ENCODE results near the gene ZNF689. TPM values are rescaled to one million over a fixed set of nuclear protein-coding genes. Genes with fewer than 3 reads are reported as not detected.

The ZNF689 gene
- total and polyA plus RNA-seq, 2 of the 13 experiments (the other 11 are each of a cell fraction or from before 2014, with no cell fraction given), result 9.7 to 19.5 TPM

DNA sequence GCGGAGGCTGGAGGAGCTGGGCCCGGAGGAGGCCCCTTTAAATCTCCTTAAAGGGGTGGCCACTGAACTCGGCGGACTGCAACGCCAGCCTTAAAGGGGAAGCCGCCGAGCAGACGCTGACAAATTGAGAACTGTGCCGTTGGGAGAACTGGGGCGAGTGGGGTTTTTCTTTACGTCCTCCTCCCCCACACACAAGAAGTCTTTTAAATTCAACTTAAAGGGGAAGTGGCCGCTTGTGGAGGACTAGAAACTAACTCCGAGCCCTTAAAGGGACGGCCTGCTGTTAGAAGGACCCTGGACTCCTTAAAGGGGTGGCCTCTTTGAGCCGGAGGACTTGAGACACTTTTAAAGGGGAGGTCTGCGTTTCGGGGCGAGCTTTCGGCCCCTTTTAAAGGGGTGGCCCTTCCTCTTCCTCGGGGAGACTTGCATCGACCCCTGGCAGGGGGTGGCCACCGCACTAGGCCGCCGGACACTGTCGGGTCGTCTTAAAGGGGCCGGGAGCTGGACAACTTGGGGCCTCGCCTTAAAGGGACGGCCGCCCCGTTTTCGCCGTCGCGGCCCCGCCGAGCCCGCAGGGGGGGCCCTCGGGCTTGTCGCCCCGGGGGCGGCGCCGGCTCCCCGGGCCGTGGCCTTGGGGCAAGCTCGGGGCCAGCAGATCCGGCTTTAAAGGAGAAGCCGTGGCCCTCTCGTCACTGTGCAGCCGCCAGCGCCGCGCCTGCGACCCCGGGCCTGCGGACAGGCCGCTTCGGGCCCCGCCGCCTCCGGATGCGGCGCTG is 48.7 kb upstream of the ZNF689 start (continued):
- TF ChIP-seq, protein P1, sequence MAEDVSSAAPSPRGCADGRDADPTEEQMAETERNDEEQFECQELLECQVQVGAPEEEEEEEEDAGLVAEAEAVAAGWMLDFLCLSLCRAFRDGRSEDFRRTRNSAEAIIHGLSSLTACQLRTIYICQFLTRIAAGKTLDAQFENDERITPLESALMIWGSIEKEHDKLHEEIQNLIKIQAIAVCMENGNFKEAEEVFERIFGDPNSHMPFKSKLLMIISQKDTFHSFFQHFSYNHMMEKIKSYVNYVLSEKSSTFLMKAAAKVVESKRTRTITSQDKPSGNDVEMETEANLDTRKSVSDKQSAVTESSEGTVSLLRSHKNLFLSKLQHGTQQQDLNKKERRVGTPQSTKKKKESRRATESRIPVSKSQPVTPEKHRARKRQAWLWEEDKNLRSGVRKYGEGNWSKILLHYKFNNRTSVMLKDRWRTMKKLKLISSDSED (CRISPR knock-in tag; IDR thresholded peaks at IDR 0.05), result no peak
- TF ChIP-seq ZNF143 (CRISPR knock-in tag; IDR thresholded peaks at IDR 0.05) (no peak; the same call in 1 of the 2 replicates), HNRNPL (IDR thresholded peaks at IDR 0.05; ENCODE audit: low read depth, low read length) (no peak; the same call in 1 of the 2 replicates), ZNF558 (CRISPR knock-in tag; IDR thresholded peaks at IDR 0.05; ENCODE audit: borderline replicate concordance) (no peak), SMC3 (IDR thresholded peaks at IDR 0.05; ENCODE audit: low read length) (no peak), ZNF550 (CRISPR knock-in tag; IDR thresholded peaks at IDR 0.05; ENCODE audit: borderline replicate concordance) (no peak), ARNT2 (CRISPR knock-in tag; IDR thresholded peaks at IDR 0.05; ENCODE audit: low read depth) (peak; percentile 37; the same call in 1 of the 2 replicates), SOX6 (IDR thresholded peaks at IDR 0.05) (no peak), SOX6 (CRISPR knock-in tag; IDR thresholded peaks at IDR 0.05) (no peak; the same call in none of the 2 replicates), REXO4 (CRISPR knock-in tag; IDR thresholded peaks at IDR 0.05; ENCODE audit: borderline replicate concordance) (no peak), ZNF431 (CRISPR knock-in tag; IDR thresholded peaks at IDR 0.05; ENCODE audit: borderline replicate concordance, low read depth) (no peak), MTA1 (CRISPR knock-in tag; IDR thresholded peaks at IDR 0.05; ENCODE audit: borderline replicate concordance) (no peak), SIN3B (IDR thresholded peaks at IDR 0.05; ENCODE audit: low read length) (no peak), GTF3A (CRISPR knock-in tag; conservative IDR thresholded peaks at IDR 0.05) (no peak)
- TF ChIP-seq, protein P2, sequence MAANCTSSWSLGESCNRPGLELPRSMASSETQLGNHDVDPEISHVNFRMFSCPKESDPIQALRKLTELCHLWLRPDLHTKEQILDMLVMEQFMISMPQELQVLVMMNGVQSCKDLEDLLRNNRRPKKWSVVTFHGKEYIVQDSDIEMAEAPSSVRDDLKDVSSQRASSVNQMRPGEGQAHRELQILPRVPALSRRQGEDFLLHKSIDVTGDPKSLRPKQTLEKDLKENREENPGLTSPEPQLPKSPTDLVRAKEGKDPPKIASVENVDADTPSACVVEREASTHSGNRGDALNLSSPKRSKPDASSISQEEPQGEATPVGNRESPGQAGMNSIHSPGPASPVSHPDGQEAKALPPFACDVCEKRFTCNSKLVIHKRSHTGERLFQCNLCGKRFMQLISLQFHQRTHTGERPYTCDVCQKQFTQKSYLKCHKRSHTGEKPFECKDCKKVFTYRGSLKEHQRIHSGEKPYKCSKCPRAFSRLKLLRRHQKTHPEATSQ (CRISPR knock-in tag; IDR thresholded peaks at IDR 0.05; ENCODE audit: borderline replicate concordance), result no peak
- TF ChIP-seq, protein P3, sequence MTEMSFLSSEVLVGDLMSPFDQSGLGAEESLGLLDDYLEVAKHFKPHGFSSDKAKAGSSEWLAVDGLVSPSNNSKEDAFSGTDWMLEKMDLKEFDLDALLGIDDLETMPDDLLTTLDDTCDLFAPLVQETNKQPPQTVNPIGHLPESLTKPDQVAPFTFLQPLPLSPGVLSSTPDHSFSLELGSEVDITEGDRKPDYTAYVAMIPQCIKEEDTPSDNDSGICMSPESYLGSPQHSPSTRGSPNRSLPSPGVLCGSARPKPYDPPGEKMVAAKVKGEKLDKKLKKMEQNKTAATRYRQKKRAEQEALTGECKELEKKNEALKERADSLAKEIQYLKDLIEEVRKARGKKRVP (CRISPR knock-in tag; IDR thresholded peaks at IDR 0.05), result no peak
- TF ChIP-seq, protein P4, sequence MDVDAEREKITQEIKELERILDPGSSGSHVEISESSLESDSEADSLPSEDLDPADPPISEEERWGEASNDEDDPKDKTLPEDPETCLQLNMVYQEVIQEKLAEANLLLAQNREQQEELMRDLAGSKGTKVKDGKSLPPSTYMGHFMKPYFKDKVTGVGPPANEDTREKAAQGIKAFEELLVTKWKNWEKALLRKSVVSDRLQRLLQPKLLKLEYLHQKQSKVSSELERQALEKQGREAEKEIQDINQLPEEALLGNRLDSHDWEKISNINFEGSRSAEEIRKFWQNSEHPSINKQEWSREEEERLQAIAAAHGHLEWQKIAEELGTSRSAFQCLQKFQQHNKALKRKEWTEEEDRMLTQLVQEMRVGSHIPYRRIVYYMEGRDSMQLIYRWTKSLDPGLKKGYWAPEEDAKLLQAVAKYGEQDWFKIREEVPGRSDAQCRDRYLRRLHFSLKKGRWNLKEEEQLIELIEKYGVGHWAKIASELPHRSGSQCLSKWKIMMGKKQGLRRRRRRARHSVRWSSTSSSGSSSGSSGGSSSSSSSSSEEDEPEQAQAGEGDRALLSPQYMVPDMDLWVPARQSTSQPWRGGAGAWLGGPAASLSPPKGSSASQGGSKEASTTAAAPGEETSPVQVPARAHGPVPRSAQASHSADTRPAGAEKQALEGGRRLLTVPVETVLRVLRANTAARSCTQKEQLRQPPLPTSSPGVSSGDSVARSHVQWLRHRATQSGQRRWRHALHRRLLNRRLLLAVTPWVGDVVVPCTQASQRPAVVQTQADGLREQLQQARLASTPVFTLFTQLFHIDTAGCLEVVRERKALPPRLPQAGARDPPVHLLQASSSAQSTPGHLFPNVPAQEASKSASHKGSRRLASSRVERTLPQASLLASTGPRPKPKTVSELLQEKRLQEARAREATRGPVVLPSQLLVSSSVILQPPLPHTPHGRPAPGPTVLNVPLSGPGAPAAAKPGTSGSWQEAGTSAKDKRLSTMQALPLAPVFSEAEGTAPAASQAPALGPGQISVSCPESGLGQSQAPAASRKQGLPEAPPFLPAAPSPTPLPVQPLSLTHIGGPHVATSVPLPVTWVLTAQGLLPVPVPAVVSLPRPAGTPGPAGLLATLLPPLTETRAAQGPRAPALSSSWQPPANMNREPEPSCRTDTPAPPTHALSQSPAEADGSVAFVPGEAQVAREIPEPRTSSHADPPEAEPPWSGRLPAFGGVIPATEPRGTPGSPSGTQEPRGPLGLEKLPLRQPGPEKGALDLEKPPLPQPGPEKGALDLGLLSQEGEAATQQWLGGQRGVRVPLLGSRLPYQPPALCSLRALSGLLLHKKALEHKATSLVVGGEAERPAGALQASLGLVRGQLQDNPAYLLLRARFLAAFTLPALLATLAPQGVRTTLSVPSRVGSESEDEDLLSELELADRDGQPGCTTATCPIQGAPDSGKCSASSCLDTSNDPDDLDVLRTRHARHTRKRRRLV (CRISPR knock-in tag; IDR thresholded peaks at IDR 0.05), result no peak
- TF ChIP-seq, protein P5, sequence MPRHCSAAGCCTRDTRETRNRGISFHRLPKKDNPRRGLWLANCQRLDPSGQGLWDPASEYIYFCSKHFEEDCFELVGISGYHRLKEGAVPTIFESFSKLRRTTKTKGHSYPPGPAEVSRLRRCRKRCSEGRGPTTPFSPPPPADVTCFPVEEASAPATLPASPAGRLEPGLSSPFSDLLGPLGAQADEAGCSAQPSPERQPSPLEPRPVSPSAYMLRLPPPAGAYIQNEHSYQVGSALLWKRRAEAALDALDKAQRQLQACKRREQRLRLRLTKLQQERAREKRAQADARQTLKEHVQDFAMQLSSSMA (CRISPR knock-in tag; IDR thresholded peaks at IDR 0.05), result no peak; the same call in 1 of the 2 replicates

All from HepG2 (cell line).